IMR-90 (cell line): Measurements from ENCODE around the gene BLOC1S5. TPM values are rescaled to one million over a fixed set of nuclear protein-coding genes. Genes with fewer than 3 reads are reported as not detected.

Experiments
- ATAC-seq: fragments of 200-7000 bp; cut with Tn5 transposase; 2 replicates; pipeline ENCODE4 v1.9.1; 2020; ENCODE audit warnings: low read depth, mild to moderate bottlenecking, moderate library complexity
- BruUV-seq: library from RNA; stranded (reverse); fragments of 400-500 nt; replicated peaks from 2 replicates; lab custom pipeline; 2021; lab: Mats Ljungman, UMichigan
- CTCF ChIA-PET: fragments of 300-600 bp; formaldehyde crosslinking; extraction: SDS; loops from one replicate; lab custom pipeline; 2021; ENCODE audit warnings: antibody characterized with exemption; lab: Yijun Ruan, JAX
- POLR2A ChIA-PET: fragments of 300-600 bp; sonication (Branson Sonifier 250); formaldehyde crosslinking; loops from one replicate; lab custom pipeline; 2022; ENCODE audit warnings: antibody characterized with exemption; ENCODE audit not compliant: unreplicated experiment; lab: Charles Lee
- DNase-seq: peaks from one replicate; pipeline ENCODE4 v3.0.0; 2013
- H2AFZ ChIP-seq: replicated peaks from 2 replicates; pipeline ENCODE3; 2013; ENCODE audit warnings: low read length, mild to moderate bottlenecking; ENCODE audit not compliant: poor library complexity
- H2AK5ac ChIP-seq: 2 replicates; pipeline ENCODE4 v1.6.1; 2013; ENCODE audit warnings: low read depth, low read length, inconsistent platforms
- H2AK9ac ChIP-seq: replicated peaks from 2 replicates; pipeline ENCODE3; 2013; ENCODE audit warnings: mild to moderate bottlenecking, low read depth, low read length, moderate library complexity; ENCODE audit not compliant: poor library complexity
- H2BK120ac ChIP-seq: 2 replicates; pipeline ENCODE4 v1.6.1; 2013; ENCODE audit warnings: low read depth, low read length, inconsistent platforms
- H2BK15ac ChIP-seq: 3 replicates; pipeline ENCODE4 v1.6.1; 2013; ENCODE audit warnings: low read depth, low read length, inconsistent platforms
- H2BK20ac ChIP-seq: 2 replicates; pipeline ENCODE4 v1.6.1; 2013; ENCODE audit warnings: low read depth, mild to moderate bottlenecking, inconsistent platforms, low read length, moderate library complexity
- H2BK5ac ChIP-seq: 2 replicates; pipeline ENCODE4 v1.6.1; 2013; ENCODE audit warnings: mild to moderate bottlenecking, low read depth, low read length, inconsistent platforms; ENCODE audit not compliant: poor library complexity, severe bottlenecking
- H3K14ac ChIP-seq: replicated peaks from 2 replicates; pipeline ENCODE4 v1.6.1; 2013; ENCODE audit warnings: low read depth, low read length, inconsistent platforms
- H3K18ac ChIP-seq: 2 replicates; pipeline ENCODE4 v1.6.1; 2013; ENCODE audit warnings: low read depth, low read length, control low read depth
- H3K23ac ChIP-seq: 2 replicates; pipeline ENCODE4 v1.6.1; 2013; ENCODE audit warnings: low read depth, low read length, inconsistent platforms
- H3K27ac ChIP-seq: 2 replicates; pipeline ENCODE4 v1.5.1; 2013; ENCODE audit warnings: mild to moderate bottlenecking, control low read depth, low read length; ENCODE audit not compliant: insufficient read depth
- H3K27me3 ChIP-seq: 2 replicates; pipeline ENCODE4 v1.6.1; 2013; ENCODE audit warnings: low read length; ENCODE audit not compliant: control insufficient read depth, insufficient read depth
- H3K36me3 ChIP-seq: 2 replicates; pipeline ENCODE4 v1.6.1; 2013; ENCODE audit warnings: low read length, mixed read lengths; ENCODE audit not compliant: control insufficient read depth, insufficient read depth
- H3K4ac ChIP-seq: 2 replicates; pipeline ENCODE4 v1.6.1; 2013; ENCODE audit warnings: low read depth, low read length, inconsistent platforms
- H3K4me1 ChIP-seq: 2 replicates; pipeline ENCODE4 v1.6.1; 2013; ENCODE audit warnings: low read length, mixed read lengths; ENCODE audit not compliant: control insufficient read depth, insufficient read depth
- H3K4me2 ChIP-seq: 2 replicates; pipeline ENCODE4 v1.6.1; 2013; ENCODE audit warnings: low read depth, mild to moderate bottlenecking, control low read depth, low read length, moderate library complexity
- H3K4me3 ChIP-seq: 2 replicates; pipeline ENCODE4 v1.5.1; 2013; ENCODE audit warnings: low read depth, mild to moderate bottlenecking, control low read depth, low read length, moderate library complexity; ENCODE audit not compliant: insufficient read depth
- H3K56ac ChIP-seq: 2 replicates; pipeline ENCODE4 v1.6.1; 2013; ENCODE audit warnings: low read length, inconsistent platforms; ENCODE audit not compliant: insufficient read depth; ENCODE audit errors: extremely low read depth
- H3K79me1 ChIP-seq, 2 experiments: 2 replicates each; pipeline ENCODE4 v1.6.1; 2013; ENCODE audit warnings: low read length in 2 of 2, inconsistent platforms in 1 of 2, low read depth in 1 of 2
- H3K9ac ChIP-seq: 2 replicates; pipeline ENCODE4 v1.6.1; 2013; ENCODE audit warnings: low read depth, low read length, control low read depth
- H3K9me1 ChIP-seq: 2 replicates; pipeline ENCODE4 v1.6.1; 2013; ENCODE audit warnings: low read length, inconsistent platforms; ENCODE audit not compliant: insufficient read depth
- H3K9me3 ChIP-seq: 2 replicates; pipeline ENCODE4 v1.6.1; 2013; ENCODE audit warnings: low read length; ENCODE audit not compliant: control insufficient read depth, insufficient read depth
- H4K20me1 ChIP-seq: 2 replicates; pipeline ENCODE4 v1.6.1; 2013; ENCODE audit warnings: low read length, inconsistent platforms; ENCODE audit not compliant: insufficient read depth
- H4K5ac ChIP-seq: 2 replicates; pipeline ENCODE4 v1.6.1; 2013; ENCODE audit warnings: mild to moderate bottlenecking, low read depth, low read length, control low read depth
- H4K8ac ChIP-seq, 2 experiments: 2 replicates each; pipeline ENCODE4 v1.6.1; 2013; ENCODE audit warnings: low read depth in 2 of 2, low read length in 2 of 2, control low read depth in 1 of 2, inconsistent platforms in 1 of 2
- H4K91ac ChIP-seq: 2 replicates; pipeline ENCODE4 v1.6.1; 2013; ENCODE audit warnings: low read depth, low read length, inconsistent platforms; ENCODE audit not compliant: insufficient read depth
- CHD1 ChIP-seq: IDR thresholded peaks from 2 replicates; pipeline ENCODE4 v1.6.1; 2012; ENCODE audit warnings: low read depth, low read length, improper control_type of control experiment
- MAFK ChIP-seq: IDR thresholded peaks from 2 replicates; pipeline ENCODE4 v1.6.1; 2012; ENCODE audit warnings: low read depth, low read length, improper control_type of control experiment
- MXI1 ChIP-seq: IDR thresholded peaks from 2 replicates; pipeline ENCODE4 v1.6.1; 2012; ENCODE audit warnings: low read depth, mild to moderate bottlenecking, low read length, moderate library complexity, borderline replicate concordance
- NFE2L2 ChIP-seq: fragments of 150-350 bp; IDR thresholded peaks from 2 replicates; pipeline ENCODE4 v1.6.1; 2016; ENCODE audit warnings: low read depth, mild to moderate bottlenecking, low read length
- SMC3 ChIP-seq: fragments of 150-350 bp; IDR thresholded peaks from 2 replicates; pipeline ENCODE4 v1.6.1; 2016; ENCODE audit warnings: low read depth, mild to moderate bottlenecking, antibody characterized with exemption, low read length, moderate library complexity
- WGBS, 2 experiments: methylation state at CpG; one replicate each; pipeline versions ENCODE4 v1.1.5 to v1.1.7; 2013; ENCODE audit warnings: missing lambda C conversion rate in 2 of 2; ENCODE audit not compliant: insufficient read length in 1 of 2; ENCODE audit errors: extremely low coverage in 2 of 2; 5-methylcytosine and 5-hydroxymethylcytosine counted together
- dilution Hi-C: fragments of 300-500 bp; cut with HindIII; formaldehyde crosslinking; loops from one replicate; pipeline ENCODE4 v1.14.3; 2018; ENCODE audit warnings: low sequenced_read_pairs; ENCODE audit not compliant: unreplicated experiment
- in situ Hi-C: fragments of 300-500 bp; cut with MboI; formaldehyde crosslinking; loops from 3 replicates; pipeline ENCODE4 v1.14.3; 2019; ENCODE audit warnings: low sequenced_read_pairs, inconsistent platforms, mixed read lengths
- intact Hi-C: fragments of 100-400 bp; cut with micrococcal nuclease; formaldehyde crosslinking; loops from 2 replicates; pipeline ENCODE4 v1.10.0; 2022
- polyA plus RNA-seq, 3 experiments: library from polyadenylated mRNA; depleted of rRNA; stranded (reverse); fragments of >200 nt; gene quantifications; 2 replicates each; pipeline ENCODE4 v1.2.3, GENCODE V29; 2012; ENCODE audit warnings: low replicate concordance in 1 of 3
- total RNA-seq: library from RNA; depleted of rRNA; stranded (reverse); fragments of >200 nt; gene quantifications from 2 replicates; pipeline ENCODE4 v1.2.3, GENCODE V29; 2012

BLOC1S5 gene
- total and polyA plus RNA-seq, 2 of the 4 experiments (the other 2 are of a cell fraction): 4.8 to 17.2 TPM

DNA sequence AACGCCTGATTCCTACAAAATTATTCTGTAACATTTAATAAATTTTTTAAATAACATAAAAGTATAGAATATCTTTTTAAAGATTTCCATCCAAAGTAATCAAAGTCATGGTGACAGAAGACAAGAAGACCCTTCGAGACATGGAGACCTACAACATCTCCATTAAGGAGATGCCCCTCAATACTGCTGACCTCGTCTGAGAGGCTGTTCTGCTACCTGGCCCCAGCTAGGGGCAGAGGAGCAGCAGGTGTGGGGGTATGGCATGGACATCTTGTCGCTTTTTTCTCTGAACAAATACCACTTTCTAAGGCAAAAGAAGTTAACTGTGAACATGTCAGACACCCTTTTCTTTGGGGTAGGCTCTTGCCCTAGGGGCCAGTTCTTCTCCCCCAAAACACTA lies 44.1 kb downstream of the BLOC1S5 start:
- Histone ChIP-seq H4K5ac (no peak overlapping the region), H3K4me2 (no peak overlapping the region), H2AK5ac (no peak overlapping the region), H2BK15ac (no peak overlapping the region), H2AFZ (no peak overlapping the region), H3K4me3 (no peak overlapping the region), H3K79me1 (peaks cover 0 to 7% of the 10 kb centered on the region in 2 experiments; a peak in 2 of 4 replicates), H3K14ac (no peak overlapping the region), H3K9me3 (no peaks in the 10 kb centered on the region), H3K4ac (no peak overlapping the region), H3K23ac (no peak overlapping the region), H4K91ac (no peak overlapping the region), H3K56ac (no peak overlapping the region), H2AK9ac (no peak overlapping the region), H2BK20ac (no peak overlapping the region), H2BK120ac (no peak overlapping the region), H3K4me1 (no peaks in the 10 kb centered on the region), H3K27ac (no peak overlapping the region), H3K9me1 (no peaks in the 10 kb centered on the region; the same call in 1 of the 2 replicates), H3K18ac (no peak overlapping the region), H3K27me3 (no peaks in the 10 kb centered on the region), H3K36me3 (no peaks in the 10 kb centered on the region), H4K20me1 (no peaks in the 10 kb centered on the region), H3K9ac (no peak overlapping the region), H2BK5ac (no peak overlapping the region), H4K8ac (no peak overlapping the region)
- in situ Hi-C loops: no loop called here
- TF ChIP-seq SMC3 (no peak), CHD1 (no peak), MXI1 (no peak), MAFK (no peak), NFE2L2 (no peak)
- ChIA-PET POLR2A (no interaction called here), CTCF (no interaction called here)
- no TSS peak for BruUV-seq
- ATAC-seq (no peak), DNase-seq (no peak)
- dilution Hi-C loops: no loop called here
- intact Hi-C loops: no loop called here
- no CpG with 5 or more reads among the region's 4 CpGs for WGBS, 2 experiments
